Epithelial cell of esophagus (primary cell): ENCODE data around the gene SUMF1.

ENCODE experiments used
- DNase-seq: peaks from one replicate; pipeline ENCODE4 v3.0.0; 2010; ENCODE audit warnings: low read depth
- H3K4me3 ChIP-seq: 2 replicates; pipeline ENCODE4 v1.5.1; 2011; ENCODE audit warnings: mild to moderate bottlenecking, low read length, control low read depth
- TF ChIP-seq, protein P1 (sequence below): IDR thresholded peaks from 2 replicates; pipeline ENCODE4 v1.5.1; 2011; ENCODE audit warnings: low read depth, mild to moderate bottlenecking, low read length, control low read depth, inconsistent platforms; ENCODE audit not compliant: insufficient read depth; ENCODE audit errors: missing control alignments

SUMF1 gene

DNA sequence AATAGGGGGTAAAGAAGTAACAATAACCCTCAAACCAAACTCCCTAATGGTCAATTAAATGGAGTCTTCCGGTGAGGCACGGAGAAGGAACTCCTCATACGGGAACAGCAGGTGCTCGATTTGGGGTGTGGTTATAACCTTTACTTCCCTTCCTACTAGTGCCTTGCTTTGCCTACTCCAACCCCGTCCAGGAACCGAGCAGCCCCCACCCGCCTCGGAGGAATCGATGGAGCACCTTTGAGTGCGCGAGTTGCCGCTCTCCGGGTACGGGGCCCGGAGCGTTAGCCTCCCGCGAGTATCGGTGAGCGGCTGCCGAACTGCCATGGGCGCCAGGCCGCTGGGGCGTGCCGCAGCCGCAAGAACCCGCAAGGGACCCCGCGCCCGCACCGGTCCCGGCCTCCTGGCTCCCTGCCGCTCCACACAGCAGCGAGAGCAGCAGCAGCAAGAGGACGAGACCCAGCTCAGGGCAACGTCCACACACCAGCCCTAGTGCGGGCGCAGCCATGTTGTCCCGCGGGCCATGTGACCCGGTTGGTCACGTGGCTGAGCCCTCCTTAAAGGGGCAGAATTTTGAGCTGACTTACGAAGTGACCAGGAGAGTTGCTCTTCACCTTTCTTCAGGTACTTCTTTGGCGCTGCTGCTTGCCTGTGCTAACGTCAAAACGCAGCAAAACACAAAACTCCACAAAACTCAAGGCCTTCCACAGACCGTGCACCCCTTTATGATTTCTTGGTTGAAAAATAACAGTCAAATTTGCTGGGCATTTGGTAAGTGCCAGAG is at the start of gene SUMF1:
Gene SUMF1, minus strand, starts transcription at position 529 of the 781 bp plus-strand sequence. Its CDS starts 24 bp downstream, at position 505.
- TF ChIP-seq, protein P1, sequence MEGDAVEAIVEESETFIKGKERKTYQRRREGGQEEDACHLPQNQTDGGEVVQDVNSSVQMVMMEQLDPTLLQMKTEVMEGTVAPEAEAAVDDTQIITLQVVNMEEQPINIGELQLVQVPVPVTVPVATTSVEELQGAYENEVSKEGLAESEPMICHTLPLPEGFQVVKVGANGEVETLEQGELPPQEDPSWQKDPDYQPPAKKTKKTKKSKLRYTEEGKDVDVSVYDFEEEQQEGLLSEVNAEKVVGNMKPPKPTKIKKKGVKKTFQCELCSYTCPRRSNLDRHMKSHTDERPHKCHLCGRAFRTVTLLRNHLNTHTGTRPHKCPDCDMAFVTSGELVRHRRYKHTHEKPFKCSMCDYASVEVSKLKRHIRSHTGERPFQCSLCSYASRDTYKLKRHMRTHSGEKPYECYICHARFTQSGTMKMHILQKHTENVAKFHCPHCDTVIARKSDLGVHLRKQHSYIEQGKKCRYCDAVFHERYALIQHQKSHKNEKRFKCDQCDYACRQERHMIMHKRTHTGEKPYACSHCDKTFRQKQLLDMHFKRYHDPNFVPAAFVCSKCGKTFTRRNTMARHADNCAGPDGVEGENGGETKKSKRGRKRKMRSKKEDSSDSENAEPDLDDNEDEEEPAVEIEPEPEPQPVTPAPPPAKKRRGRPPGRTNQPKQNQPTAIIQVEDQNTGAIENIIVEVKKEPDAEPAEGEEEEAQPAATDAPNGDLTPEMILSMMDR: no peak

DNA sequence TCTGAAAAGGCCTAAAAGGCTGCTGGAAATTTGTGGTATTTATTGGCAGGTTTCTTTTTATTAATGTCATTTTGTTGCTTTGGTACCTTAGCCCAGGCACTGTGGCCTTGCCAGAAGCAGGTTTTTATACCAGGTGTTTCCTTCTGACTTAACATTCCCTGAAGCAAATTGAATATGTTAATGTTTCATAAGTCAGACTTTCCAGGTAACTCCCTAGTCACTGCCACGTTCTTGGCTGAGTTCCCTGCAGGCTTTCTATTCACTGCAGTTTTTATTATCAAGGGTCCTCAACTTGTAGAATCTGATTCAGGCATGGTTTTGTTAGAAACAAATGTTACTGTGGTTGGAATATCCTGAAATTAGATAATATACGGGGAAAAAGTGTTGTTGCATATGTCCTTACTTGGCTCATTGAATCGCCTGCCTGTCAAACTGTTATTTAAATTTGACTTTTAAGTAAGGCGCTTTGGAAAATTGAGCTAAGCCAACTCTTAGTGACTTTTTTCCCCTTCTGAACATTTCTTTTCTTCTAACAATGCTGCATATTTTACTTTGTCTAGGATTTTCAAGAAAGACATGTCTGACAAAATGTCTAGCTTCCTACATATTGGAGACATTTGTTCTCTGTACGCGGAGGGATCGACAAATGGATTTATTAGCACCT is 49.0 kb upstream of the SUMF1 start:
- TF ChIP-seq, protein P1: no peak
- H3K4me3 ChIP-seq: no peak overlapping the region
- peak; percentile 53 for DNase-seq

More for the DNA sequence above, at the start of gene SUMF1:
- peak within 1 kb of the TSS; percentile 88 for H3K4me3 ChIP-seq
- peak; percentile 75 for DNase-seq

DNA sequence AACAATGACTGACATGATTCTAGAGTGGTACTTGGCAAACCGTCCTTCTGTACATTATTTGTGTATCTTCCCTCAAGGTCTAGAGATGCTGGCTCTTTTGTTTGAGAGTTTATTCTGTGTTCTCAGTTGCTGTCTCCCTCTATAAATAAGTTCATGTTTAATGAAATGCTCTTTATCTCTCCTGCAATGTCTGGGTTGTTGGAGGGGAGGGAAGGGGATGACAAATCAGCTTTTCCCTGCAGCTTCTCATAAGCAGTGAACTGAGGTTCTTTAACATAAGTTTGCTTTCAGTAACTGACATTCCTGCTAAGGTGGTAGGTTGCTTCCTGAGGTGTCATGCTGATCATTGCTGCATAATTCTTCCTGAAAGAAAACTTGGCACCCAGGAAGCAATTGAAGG is 47.8 kb upstream of the SUMF1 start:
- no peak overlapping the region for H3K4me3 ChIP-seq
- TF ChIP-seq, protein P1: no peak

DNA sequence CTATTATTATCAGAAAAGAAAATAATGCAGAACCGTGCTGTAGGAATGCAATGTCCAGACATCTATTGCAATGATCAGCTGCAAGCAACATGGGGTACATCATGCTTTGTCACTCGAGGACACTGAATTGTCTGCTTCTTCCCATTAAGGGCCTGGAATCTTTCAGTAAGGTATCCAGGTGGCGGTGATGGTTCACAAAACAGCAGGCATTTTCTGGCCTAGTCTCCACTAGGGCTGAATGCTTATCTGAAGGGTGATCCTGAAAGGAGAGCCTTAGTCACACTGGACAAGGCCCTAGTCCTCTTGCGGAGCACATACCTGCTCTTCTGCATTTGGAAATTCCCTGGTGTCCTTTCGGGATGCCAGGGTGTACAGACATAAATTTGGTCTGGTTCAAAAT is 47.3 kb upstream of the SUMF1 start:
- DNase-seq: no peak
- H3K4me3 ChIP-seq: no peak overlapping the region
- TF ChIP-seq, protein P1: no peak

More for the DNA sequence above, 47.8 kb upstream of the SUMF1 start:
- no peak for DNase-seq

DNA sequence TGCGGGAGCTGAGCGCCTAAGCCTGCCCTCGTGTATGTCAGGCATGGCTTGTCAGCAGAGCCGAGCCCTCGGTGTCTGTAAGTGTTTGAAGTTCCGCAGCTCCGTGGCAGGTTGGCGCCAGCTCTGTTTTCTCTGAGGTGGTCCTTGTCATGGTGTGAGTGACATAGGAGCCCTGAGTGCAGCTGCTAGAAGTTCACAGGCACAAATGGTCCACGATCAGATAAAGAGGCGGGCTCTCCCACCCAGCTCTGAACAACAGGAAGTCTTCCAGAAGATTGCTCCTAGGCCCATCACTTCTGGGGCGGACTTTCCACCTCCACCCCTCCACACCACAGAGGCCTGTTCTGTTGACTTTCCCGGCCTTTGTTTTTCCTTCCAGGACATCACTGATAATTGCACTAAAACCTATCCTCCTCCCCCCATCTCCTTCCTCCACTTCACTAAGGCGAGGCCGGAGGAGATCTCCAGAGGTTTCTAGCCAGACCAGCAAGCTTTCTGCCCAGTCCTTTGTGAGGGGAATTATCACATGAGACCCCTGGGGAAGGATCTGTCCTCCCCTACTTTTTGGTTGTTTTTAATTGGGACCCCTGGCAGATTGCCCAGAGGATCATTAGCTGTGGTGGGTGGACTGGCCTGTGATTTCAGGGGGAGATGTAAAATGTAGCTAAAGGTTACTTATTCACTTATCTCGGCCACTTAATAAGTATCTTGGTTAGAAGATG is 46.0 kb upstream of the SUMF1 start:
- no peak overlapping the region for H3K4me3 ChIP-seq
- no peak for DNase-seq
- TF ChIP-seq, protein P1: no peak

DNA sequence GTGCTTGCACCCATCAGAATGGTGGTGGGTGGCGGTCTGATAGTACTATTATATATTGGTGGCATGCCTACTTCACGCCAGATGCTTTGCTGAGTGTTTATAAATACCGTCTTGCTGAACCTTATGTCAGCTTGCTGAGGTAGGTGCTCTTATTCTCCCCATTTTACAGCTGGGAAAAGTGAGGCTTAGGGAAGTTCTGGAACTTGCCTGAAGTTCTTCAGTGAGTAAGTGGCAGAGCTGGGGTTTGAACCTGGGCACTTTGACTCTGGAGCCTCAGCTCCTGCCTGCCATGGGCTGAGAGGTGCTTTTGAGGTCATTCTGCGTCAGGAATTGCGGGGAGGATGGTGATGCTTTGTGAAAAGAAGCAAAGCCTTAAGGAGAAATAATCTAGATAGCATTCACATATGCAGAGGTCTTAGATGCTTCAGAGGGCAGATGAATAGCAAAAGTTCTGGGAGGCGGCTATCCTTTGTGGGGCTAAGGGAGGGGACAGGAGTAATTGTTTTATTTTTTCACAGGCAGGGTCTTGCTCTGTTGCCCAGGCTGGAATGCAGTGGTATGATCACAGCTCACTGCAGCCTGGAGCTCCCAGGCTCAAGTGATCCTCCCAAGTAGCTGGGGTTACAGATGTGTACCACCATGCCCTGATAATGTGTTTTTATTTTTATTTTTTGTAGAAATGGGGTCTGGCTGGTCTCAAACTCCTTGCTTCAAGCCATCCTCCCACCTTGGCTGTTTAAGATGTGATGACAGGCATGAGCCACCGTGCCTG is 44.6 kb upstream of the SUMF1 start:
- TF ChIP-seq, protein P1: no peak
- no peak overlapping the region for H3K4me3 ChIP-seq
- DNase-seq: no peak
